Mesodermal cell (in vitro differentiated cells): ENCODE measurements around the gene DNAH1.

Experiments
- H3K27ac ChIP-seq: 2 replicates; pipeline ENCODE4 v1.7.0; 2013; ENCODE audit warnings: mild to moderate bottlenecking, low read depth, low read length, moderate library complexity; ENCODE audit not compliant: severe bottlenecking
- H3K36me3 ChIP-seq: 2 replicates; pipeline ENCODE4 v1.7.1; 2013; ENCODE audit warnings: mild to moderate bottlenecking, low read length, moderate library complexity; ENCODE audit not compliant: control insufficient read depth, insufficient read depth
- H3K4me1 ChIP-seq: one replicate; pipeline ENCODE4 v1.7.1; 2013; ENCODE audit warnings: mild to moderate bottlenecking, low read length; ENCODE audit not compliant: insufficient read depth, control insufficient read depth, poor library complexity, severe bottlenecking
- H3K4me3 ChIP-seq: 2 replicates; pipeline ENCODE4 v1.7.0; 2013; ENCODE audit warnings: low read length, control low read depth, mild to moderate bottlenecking; ENCODE audit not compliant: insufficient read depth, poor library complexity, severe bottlenecking; ENCODE audit errors: extremely low read depth
- H3K9me3 ChIP-seq: 2 replicates; pipeline ENCODE4 v1.7.1; 2013; ENCODE audit warnings: mild to moderate bottlenecking, low read length, moderate library complexity; ENCODE audit not compliant: control insufficient read depth
- WGBS, 2 experiments: methylation state at CpG; one replicate each; pipeline ENCODE4 v1.1.5; 2013; ENCODE audit warnings: missing lambda C conversion rate in 2 of 2; ENCODE audit not compliant: insufficient coverage in 2 of 2; 5-methylcytosine and 5-hydroxymethylcytosine counted together

DNAH1 gene

DNA sequence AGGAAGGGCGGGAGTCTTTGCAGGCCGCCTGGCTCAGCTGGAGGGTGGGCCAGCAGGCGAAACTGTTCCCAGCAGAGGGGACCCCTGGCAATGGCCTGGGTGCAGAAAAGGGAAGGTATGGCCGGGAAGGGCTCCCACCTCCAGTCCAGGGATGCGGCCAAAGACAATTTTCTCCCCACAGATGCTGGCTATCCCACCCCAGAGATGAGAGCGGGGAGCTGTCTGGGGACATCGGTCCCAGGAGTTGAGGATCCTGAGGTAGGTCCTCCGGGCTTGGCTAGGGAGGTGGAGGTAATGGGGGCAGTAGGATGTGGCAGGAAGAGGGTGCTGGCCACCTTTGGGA lies 127.1 kb downstream of the DNAH1 start:
- H3K4me1 ChIP-seq: peaks cover 4% of the 10 kb centered on the region
- no peak overlapping the region for H3K27ac ChIP-seq
- peak overlapping the region; percentile 6 for H3K4me3 ChIP-seq
- 82 to 100% methylated on average over 3 to 6 of the region's 8 CpGs for WGBS, 2 experiments
- H3K9me3 ChIP-seq: no peaks in the 10 kb centered on the region
- H3K36me3 ChIP-seq: no peaks in the 10 kb centered on the region

DNA sequence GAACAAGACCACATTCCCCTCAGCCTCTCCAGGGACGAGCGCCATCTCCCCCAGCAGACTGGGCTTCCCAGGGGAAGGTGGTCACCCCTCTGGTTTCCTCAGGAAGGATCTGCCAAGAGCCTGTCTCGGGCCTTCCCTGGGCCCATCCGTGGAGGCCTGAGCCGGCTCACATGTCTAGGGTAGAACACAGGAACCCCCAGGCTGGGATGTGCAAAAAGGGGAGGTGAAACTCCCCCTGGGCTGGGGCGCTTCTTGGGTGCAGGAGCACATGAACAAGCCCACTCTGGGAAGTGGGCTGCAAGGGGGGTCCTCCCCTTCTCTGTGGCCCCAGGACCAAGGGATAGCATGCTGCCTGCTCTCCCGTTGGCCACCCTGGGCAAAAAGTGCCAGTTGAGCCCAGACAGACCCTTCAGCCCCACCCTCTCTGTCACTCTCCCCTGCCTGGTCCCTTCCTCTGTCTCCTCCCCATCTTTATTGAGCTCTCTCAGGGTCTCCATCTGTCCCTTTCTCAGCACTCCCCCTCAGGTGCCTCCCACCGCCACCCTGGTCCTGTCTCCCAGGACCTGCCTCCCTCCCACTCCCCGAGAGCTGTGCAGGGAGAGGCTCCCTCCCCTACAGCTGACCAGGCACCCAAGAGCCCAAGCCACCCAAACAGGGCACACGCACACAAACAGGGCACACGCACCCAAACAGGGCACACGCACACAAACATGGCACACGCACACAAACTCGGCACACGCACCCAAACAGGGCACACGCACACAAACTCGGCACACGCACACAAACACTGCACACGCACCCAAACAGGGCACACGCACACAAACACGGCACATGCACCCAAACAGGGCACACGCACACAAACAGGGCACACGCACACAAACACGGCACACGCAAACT lies 127.9 kb downstream of the DNAH1 start:
- Histone ChIP-seq H3K36me3 (no peaks in the 10 kb centered on the region), H3K9me3 (no peaks in the 10 kb centered on the region), H3K27ac (no peak overlapping the region), H3K4me1 (peaks cover 4% of the 10 kb centered on the region), H3K4me3 (peak overlapping the region; percentile 27)
- WGBS, 2 experiments: 86 to 91% methylated on average over 21 to 25 of the region's 25 CpGs

DNA sequence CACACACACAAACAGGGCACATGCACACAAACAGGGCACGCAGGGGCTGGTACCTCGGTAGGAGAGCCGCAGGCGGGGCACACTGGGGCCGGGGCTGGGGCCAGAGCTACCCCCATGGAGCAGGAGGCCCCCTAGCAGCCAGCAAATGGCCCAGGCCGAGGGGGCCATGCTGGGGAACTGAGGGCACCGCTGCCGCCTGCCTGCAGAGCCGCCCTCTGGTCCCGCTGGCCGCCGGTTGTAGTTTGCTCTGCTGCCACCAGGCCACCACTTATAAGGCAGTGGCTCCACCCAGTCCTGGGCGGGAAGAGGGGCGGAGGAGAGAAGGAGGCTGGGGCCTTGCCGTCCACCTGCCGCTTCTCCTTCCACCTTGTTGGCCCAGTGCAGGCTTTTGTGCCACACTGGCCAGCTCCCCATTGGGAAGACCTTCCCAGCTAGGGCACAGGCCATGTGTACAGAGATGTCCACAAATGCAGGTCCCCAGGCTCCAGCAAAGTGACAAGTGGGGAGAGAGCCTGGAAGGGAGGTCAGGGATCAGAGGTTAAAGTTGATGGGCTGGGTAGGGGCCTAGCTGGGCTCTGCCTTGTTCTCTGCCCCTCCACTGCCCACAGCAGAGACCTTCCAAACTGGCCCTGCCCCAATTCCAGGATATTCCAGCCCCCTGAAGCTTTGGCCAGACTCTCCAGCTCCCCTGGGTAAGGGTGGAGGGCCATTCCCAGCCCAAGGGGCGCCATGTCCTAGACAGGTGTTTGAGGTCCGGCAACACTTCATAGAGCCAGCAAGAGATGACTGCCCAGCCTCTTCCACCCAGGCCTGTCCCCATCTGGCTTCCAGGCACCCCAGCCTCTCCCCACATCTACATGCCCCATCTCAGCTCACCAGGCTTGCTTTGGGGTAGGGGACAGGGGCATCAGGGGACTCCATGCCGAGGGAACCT lies 129.0 kb downstream of the DNAH1 start, which contains the start of gene SEMA3G:
Gene SEMA3G (minus strand): TSS at position 244 of the 934 bp plus-strand sequence. CDS start 76 bp downstream, at position 168.
- Histone ChIP-seq H3K4me3 (peak within 1 kb of the TSS; percentile 27), H3K27ac (no peak within 1 kb of the TSS), H3K4me1 (peaks cover 11% of the 10 kb centered on the region), H3K36me3 (no peaks in the 10 kb centered on the region), H3K9me3 (no peaks in the 10 kb centered on the region)
- WGBS, 2 experiments: 27 to 29% methylated on average over 17 of the region's 19 CpGs

DNA sequence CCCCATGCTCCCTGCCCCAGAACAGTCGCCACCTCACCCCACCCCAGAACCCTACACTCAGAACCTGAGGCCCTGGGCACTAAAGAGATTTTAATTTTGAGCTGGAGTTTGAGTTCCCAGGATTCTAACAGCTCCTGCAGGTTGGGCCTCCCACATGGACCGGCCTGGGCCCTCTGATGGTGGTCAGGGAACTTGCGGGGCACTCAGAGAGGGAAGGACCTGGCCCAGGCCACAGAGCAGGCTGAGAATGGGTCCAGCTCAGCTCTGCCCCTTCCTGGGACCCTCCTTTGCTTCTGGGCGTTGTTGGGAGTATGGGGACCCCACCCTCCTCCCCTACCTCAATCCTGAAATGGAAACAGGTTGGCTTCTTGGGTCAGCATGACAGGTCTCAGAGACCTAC lies 129.9 kb downstream of the DNAH1 start:
- Histone ChIP-seq H3K4me3 (no peak overlapping the region), H3K27ac (no peak overlapping the region), H3K36me3 (no peaks in the 10 kb centered on the region), H3K9me3 (no peaks in the 10 kb centered on the region), H3K4me1 (peaks cover 17% of the 10 kb centered on the region)
- WGBS, 2 experiments: 88 to 93% methylated on average over 2 to 3 of the region's 4 CpGs

DNA sequence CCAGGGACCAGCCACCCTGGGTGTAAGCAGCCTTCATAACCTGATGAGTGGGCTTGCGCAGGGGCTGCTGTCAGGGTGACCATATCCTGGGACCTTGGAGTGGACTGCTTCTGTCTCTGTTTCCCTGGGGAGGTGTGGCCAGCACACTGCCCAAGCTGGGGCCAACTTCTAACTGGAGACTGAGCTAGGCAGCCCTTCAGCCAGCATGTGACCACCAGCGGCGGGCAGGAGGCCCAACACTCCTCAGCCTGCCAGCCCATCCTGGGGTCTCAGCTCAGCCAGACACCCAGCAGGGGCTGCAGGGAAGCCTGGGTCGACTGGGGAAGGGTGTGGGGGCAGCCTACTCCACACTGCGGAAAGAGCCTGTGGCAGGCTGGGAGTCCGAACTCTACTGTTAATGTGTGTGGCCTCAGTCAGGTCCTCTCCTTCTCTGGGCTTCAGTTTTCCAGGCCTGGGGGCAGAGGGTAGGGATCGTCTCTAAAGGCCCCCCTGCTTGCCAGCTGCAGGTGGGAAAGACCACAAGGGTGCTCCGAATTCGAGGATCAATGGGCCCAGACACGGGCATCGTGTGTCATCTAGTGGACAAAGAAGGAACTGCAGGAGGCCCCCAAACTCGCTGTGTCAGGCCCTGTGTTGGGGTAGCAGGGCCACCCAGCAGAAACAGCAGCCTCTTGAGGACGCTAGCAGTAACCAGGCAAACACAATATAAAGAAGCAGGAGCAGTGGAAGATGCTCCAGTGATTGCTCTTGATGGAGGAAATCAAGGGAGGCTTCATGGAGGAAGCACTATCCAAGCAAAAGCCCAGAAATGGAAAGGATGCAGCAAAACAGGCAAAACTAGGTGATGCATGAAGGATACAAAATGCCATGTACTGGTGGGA lies 130.8 kb downstream of the DNAH1 start:
- Histone ChIP-seq H3K27ac (no peak overlapping the region), H3K36me3 (no peaks in the 10 kb centered on the region), H3K9me3 (no peaks in the 10 kb centered on the region), H3K4me3 (no peak overlapping the region), H3K4me1 (peaks cover 17% of the 10 kb centered on the region)
- WGBS, 2 experiments: 33 to 40% methylated on average over 11 to 13 of the region's 13 CpGs

DNA sequence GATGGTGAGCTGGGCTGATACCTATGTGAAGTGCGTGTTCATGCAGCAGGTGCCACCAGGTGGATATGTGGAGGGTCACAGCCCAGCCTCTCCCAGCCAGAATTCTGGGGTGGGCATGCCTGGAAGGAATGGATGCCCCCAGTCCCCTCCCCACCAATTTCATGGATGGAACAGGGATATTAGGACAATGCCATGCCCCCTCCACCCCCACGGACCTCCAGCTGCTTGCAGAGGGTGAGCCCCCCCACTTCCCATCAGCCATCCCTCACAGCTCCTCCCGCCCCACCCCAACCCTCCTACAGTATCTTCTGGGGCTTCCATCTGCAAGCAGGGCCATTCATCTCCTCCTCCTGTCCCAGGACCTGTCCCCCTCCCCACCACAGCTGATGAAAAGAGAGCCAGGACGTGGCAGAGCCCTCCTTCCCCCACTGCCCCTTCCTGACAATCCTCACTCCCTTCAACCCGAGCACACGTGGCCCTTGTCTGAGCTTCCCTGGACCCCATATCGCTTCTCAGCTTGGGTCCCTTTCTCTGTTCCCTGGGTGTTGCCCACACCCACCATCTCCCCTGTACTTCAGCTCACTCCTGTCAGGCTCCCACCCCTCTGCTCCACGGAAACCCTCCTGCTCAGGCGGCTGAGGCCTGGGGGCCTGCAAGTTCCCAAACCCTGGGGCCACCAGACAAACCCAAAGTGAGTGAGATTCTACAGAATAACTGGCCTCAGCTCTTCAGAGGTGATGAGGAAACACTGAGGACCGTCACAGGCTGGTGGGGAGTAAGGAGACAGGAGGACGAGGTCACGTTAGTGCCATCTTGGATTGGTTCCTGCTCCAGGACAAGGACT lies 131.6 kb downstream of the DNAH1 start:
- WGBS, 2 experiments: 83 to 84% methylated on average over 8 to 10 of the region's 12 CpGs
- H3K4me1 ChIP-seq: peaks cover 18% of the 10 kb centered on the region
- H3K4me3 ChIP-seq: no peak overlapping the region
- no peaks in the 10 kb centered on the region for H3K9me3 ChIP-seq
- no peaks in the 10 kb centered on the region for H3K36me3 ChIP-seq
- no peak overlapping the region for H3K27ac ChIP-seq
